ENCODE measurements around the gene NEBL.

Gene NEBL

GRCh38 chr10:20839910-20840309 lies 57.2 kb downstream of the NEBL start:
- H3K27ac ChIP-seq: no peak overlapping the region
- TF ChIP-seq ZFX (IDR thresholded peaks at IDR 0.05): no peak
- TF ChIP-seq CTCF (conservative IDR thresholded peaks at IDR 0.05): no peak

GRCh38 chr10:20839141-20839540 lies 58.0 kb downstream of the NEBL start:
- H3K27ac ChIP-seq: no peak overlapping the region
- TF ChIP-seq CTCF (conservative IDR thresholded peaks at IDR 0.05) (no peak), ZFX (IDR thresholded peaks at IDR 0.05) (no peak)

GRCh38 chr10:20836401-20836800 lies 60.7 kb downstream of the NEBL start:
- TF ChIP-seq ZFX (IDR thresholded peaks at IDR 0.05) (no peak), CTCF (conservative IDR thresholded peaks at IDR 0.05) (no peak)
- H3K27ac ChIP-seq: no peak overlapping the region

GRCh38 chr10:20835335-20835734 lies 61.8 kb downstream of the NEBL start:
- H3K27ac ChIP-seq: no peak overlapping the region
- no peak for TF ChIP-seq CTCF (conservative IDR thresholded peaks at IDR 0.05)
- TF ChIP-seq ZFX (IDR thresholded peaks at IDR 0.05): no peak

GRCh38 chr10:20834825-20835224 lies 62.3 kb downstream of the NEBL start:
- no peak overlapping the region for H3K27ac ChIP-seq
- no peak for TF ChIP-seq ZFX (IDR thresholded peaks at IDR 0.05)

GRCh38 chr10:20822825-20823224 lies 74.3 kb downstream of the NEBL start:
- H3K27ac ChIP-seq: no peak overlapping the region
- no peak for TF ChIP-seq ZFX (IDR thresholded peaks at IDR 0.05)
- TF ChIP-seq CTCF (conservative IDR thresholded peaks at IDR 0.05): no peak

GRCh38 chr10:20817646-20818045 lies 79.5 kb downstream of the NEBL start:
- H3K27ac ChIP-seq: no peak overlapping the region
- no peak for TF ChIP-seq CTCF (conservative IDR thresholded peaks at IDR 0.05)
- TF ChIP-seq ZFX (IDR thresholded peaks at IDR 0.05): no peak

GRCh38 chr10:20817116-20817515 lies 80.0 kb downstream of the NEBL start:
- TF ChIP-seq ZFX (IDR thresholded peaks at IDR 0.05) (no peak), CTCF (conservative IDR thresholded peaks at IDR 0.05) (no peak)
- H3K27ac ChIP-seq: no peak overlapping the region
